Endothelial cell of umbilical vein (primary cell): ENCODE measurements around the gene NUMA1. TPM values are rescaled to one million over a fixed set of nuclear protein-coding genes. Genes with fewer than 3 reads are reported as not detected.

Source experiments
- BruUV-seq: library from RNA; stranded (reverse); fragments of 400-500 nt; replicated peaks from 2 replicates; lab custom pipeline; 2021; lab: Mats Ljungman, UMichigan
- CTCF ChIA-PET: fragments of 300-600, 350-600 bp; sonication (Branson Sonifier 250); formaldehyde crosslinking; loops from one replicate; lab custom pipeline; 2021; ENCODE audit warnings: antibody characterized with exemption, inconsistent platforms; lab: Charles Lee
- POLR2A ChIA-PET: fragments of 300-600, 350-600 bp; sonication (Branson Sonifier 250); formaldehyde crosslinking; loops from one replicate; lab custom pipeline; 2021; ENCODE audit warnings: antibody characterized with exemption, inconsistent platforms; lab: Charles Lee
- DNase-seq: peaks from one replicate; pipeline ENCODE4 v3.0.0-alpha.2; 2011; ENCODE audit warnings: low read depth, low spot score
- FAIRE-seq: peaks from 2 replicates; lab custom pipeline; 2011; peaks lifted over from hg19 to GRCh38; lab: Jason Lieb, UNC
- H2AFZ ChIP-seq: 2 replicates; pipeline ENCODE4 v1.6.0; 2012; ENCODE audit warnings: low read depth, low read length, control low read depth, inconsistent platforms
- H3K27ac ChIP-seq: 2 replicates; pipeline ENCODE4 v1.5.1; 2011; ENCODE audit warnings: low read depth, mild to moderate bottlenecking, control low read depth, low read length, moderate library complexity; ENCODE audit not compliant: insufficient read depth
- H3K27me3 ChIP-seq, 2 experiments: 2 replicates each; pipeline versions ENCODE4 v1.6.0 to v1.6.1; 2011; ENCODE audit warnings: low read length in 2 of 2, mixed read lengths in 1 of 2; ENCODE audit not compliant: control insufficient read depth in 2 of 2, insufficient read depth in 2 of 2
- H3K36me3 ChIP-seq, 2 experiments: 2 replicates in 1 of 2; 3 replicates in 1 of 2; pipeline ENCODE4 v1.5.1; 2011; ENCODE audit warnings: low read length in 2 of 2, mild to moderate bottlenecking in 1 of 2, moderate library complexity in 1 of 2; ENCODE audit not compliant: control insufficient read depth in 2 of 2, insufficient read depth in 2 of 2; ENCODE audit errors: extremely low read depth in 1 of 2
- H3K4me1 ChIP-seq: 3 replicates; pipeline ENCODE4 v1.5.1; 2011; ENCODE audit warnings: mild to moderate bottlenecking, low read length; ENCODE audit not compliant: control insufficient read depth, insufficient read depth; ENCODE audit errors: extremely low read depth
- H3K4me2 ChIP-seq: 2 replicates; pipeline ENCODE4 v1.6.1; 2011; ENCODE audit warnings: low read length, control low read depth, mixed read lengths; ENCODE audit not compliant: insufficient read depth
- H3K4me3 ChIP-seq, 3 experiments: fragments of 200-600 bp in 1 of 3; sonication (generic), shearing (Covaris generic) in 1 of 3; replicated peaks in 1 of 3; 2 replicates each; pipeline ENCODE4 v1.5.1; 2011 to 2016; ENCODE audit warnings: control low read depth in 3 of 3, low read length in 3 of 3, mild to moderate bottlenecking in 2 of 3, inconsistent platforms in 1 of 3, low read depth in 1 of 3, moderate library complexity in 1 of 3; ENCODE audit not compliant: insufficient read depth in 1 of 3
- H3K79me2 ChIP-seq: 2 replicates; pipeline ENCODE4 v1.6.0; 2012; ENCODE audit warnings: low read length, inconsistent platforms; ENCODE audit not compliant: control insufficient read depth, insufficient read depth
- H3K9ac ChIP-seq: replicated peaks from 2 replicates; pipeline ENCODE3; 2011; ENCODE audit warnings: low read length, control low read depth; ENCODE audit not compliant: insufficient read depth; ENCODE audit errors: extremely low read depth
- H3K9me1 ChIP-seq: replicated peaks from 3 replicates; pipeline ENCODE4 v1.6.0; 2011; ENCODE audit warnings: mild to moderate bottlenecking, low read length; ENCODE audit not compliant: control insufficient read depth, insufficient read depth; ENCODE audit errors: extremely low read depth
- H3K9me3 ChIP-seq: replicated peaks from 2 replicates; pipeline ENCODE4 v1.5.1; 2012; ENCODE audit warnings: low read length, inconsistent platforms; ENCODE audit not compliant: control insufficient read depth, insufficient read depth
- H4K20me1 ChIP-seq: replicated peaks from 2 replicates; pipeline ENCODE3; 2011; ENCODE audit warnings: mild to moderate bottlenecking, low read length; ENCODE audit not compliant: control insufficient read depth, insufficient read depth; ENCODE audit errors: extremely low read depth
- CTCF ChIP-seq, 2 donors: IDR thresholded peaks; 1 replicate in 1 of 2; 2 replicates in 1 of 2; pipeline ENCODE4 v1.5.1; 2011; ENCODE audit warnings: low read length in 2 of 2, mild to moderate bottlenecking in 2 of 2, moderate library complexity in 2 of 2, control low read depth in 1 of 2, inconsistent platforms in 1 of 2, low read depth in 1 of 2; ENCODE audit not compliant: insufficient read depth in 1 of 2; ENCODE audit errors: extremely low read depth in 1 of 2
- EZH2 ChIP-seq: IDR thresholded peaks from 2 replicates; pipeline ENCODE4 v1.6.1; 2012; ENCODE audit warnings: borderline replicate concordance, low read depth, mild to moderate bottlenecking, moderate library complexity, low read length, inconsistent platforms; ENCODE audit not compliant: severe bottlenecking
- FOS ChIP-seq: IDR thresholded peaks from 2 replicates; pipeline ENCODE4 v1.6.1; 2011; ENCODE audit warnings: mild to moderate bottlenecking, low read length, moderate library complexity, borderline replicate concordance; ENCODE audit not compliant: insufficient read depth
- GATA2 ChIP-seq: IDR thresholded peaks from 2 replicates; pipeline ENCODE4 v1.7.0; 2011; ENCODE audit warnings: low read depth, mild to moderate bottlenecking, moderate library complexity, mixed read lengths, low read length; ENCODE audit not compliant: insufficient read length, insufficient read depth
- JUN ChIP-seq: IDR thresholded peaks from 2 replicates; pipeline ENCODE4 v1.6.1; 2011; ENCODE audit warnings: borderline replicate concordance, low read depth; ENCODE audit not compliant: insufficient read length, insufficient read depth
- MAX ChIP-seq: IDR thresholded peaks from 2 replicates; pipeline ENCODE4 v1.6.1; 2011; ENCODE audit not compliant: insufficient read depth, insufficient read length
- MYC ChIP-seq: IDR thresholded peaks from one replicate; pipeline ENCODE4 v1.6.1; 2011; ENCODE audit warnings: mild to moderate bottlenecking, low read depth, low read length
- POLR2A ChIP-seq: IDR thresholded peaks from 2 replicates; pipeline ENCODE4 v1.6.1; 2012; ENCODE audit warnings: low read depth, mild to moderate bottlenecking, control low read depth, low read length
- POLR2AphosphoS5 ChIP-seq: IDR thresholded peaks from 2 replicates; pipeline ENCODE4 v1.6.1; 2012; ENCODE audit warnings: low read depth, mild to moderate bottlenecking, control low read depth, low read length, moderate library complexity; ENCODE audit not compliant: insufficient read depth
- dilution Hi-C: fragments of 300-500 bp; cut with MboI; formaldehyde crosslinking; loops from one replicate; pipeline ENCODE4 v1.15.0; 2019; ENCODE audit warnings: low sequenced_read_pairs; ENCODE audit not compliant: extremely low pct_ligation_motif_present
- intact Hi-C: fragments of 100-400 bp; cut with micrococcal nuclease; formaldehyde crosslinking; loops from one replicate; pipeline ENCODE4 v1.10.0; 2022
- polyA plus RNA-seq, 4 experiments: library from polyadenylated mRNA; depleted of rRNA in 3 of 4; stranded (reverse) in 3 of 4; unstranded in 1 of 4; fragments of >200 nt; gene quantifications; 2 replicates each; pipeline versions ENCODE4 v1.2.1 to v1.2.3, GENCODE V29; 2011 to 2012; ENCODE audit warnings: missing spikeins in 1 of 4
- total RNA-seq: library from RNA; stranded (reverse); gene quantifications from 2 replicates; pipeline ENCODE4 v1.2.3, GENCODE V29; 2021

NUMA1 gene
- total and polyA plus RNA-seq, 2 donors (not counting 3 experiments of a cell fraction or from before 2014, with no cell fraction given) = 120 to 164 TPM

- Histone ChIP-seq H4K20me1 (no peaks in the 10 kb centered on the region), H2AFZ (no peak overlapping the region), H3K36me3 (peaks cover 15 to 26% of the 10 kb centered on the region in 2 experiments), H3K9me1 (no peaks in the 10 kb centered on the region), H3K4me1 (peaks cover 2% of the 10 kb centered on the region), H3K27ac (no peak overlapping the region), H3K9ac (no peak overlapping the region), H3K4me3 (no peak overlapping the region), H3K27me3 (no peaks in the 10 kb centered on the region), H3K9me3 (no peaks in the 10 kb centered on the region), H3K4me2 (no peak overlapping the region), H3K79me2 (peaks cover 64% of the 10 kb centered on the region)
- intact Hi-C loops (no loop called here), dilution Hi-C loops (no loop called here)
- POLR2A ChIA-PET = no interaction called here
- DNase-seq (no peak), FAIRE-seq (no peak)
- CTCF ChIA-PET = interaction anchor here (1.9 to 6.9 kb wide), 4 partner anchors 9 to 113 kb away, joined by 6 to 89 read pairs (median 30); no protein-coding TSS in a partner anchor
- no peak for TF ChIP-seq POLR2AphosphoS5
- no peak for TF ChIP-seq CTCF (IDR thresholded peaks at IDR 0.05; ENCODE audit: extremely low read depth in 1 of 2, insufficient read depth in 1 of 2, low read depth in 1 of 2, low read length in 2 of 2)
- no peak for TF ChIP-seq EZH2
- TF ChIP-seq MAX = no peak
- no peak for TF ChIP-seq GATA2
- TF ChIP-seq MYC = no peak
- no peak for TF ChIP-seq POLR2A
- TF ChIP-seq JUN = no peak
- no peak for TF ChIP-seq FOS
- BruUV-seq = no TSS peak
These were observed 49.8 kb downstream of the NUMA1 start for GRCh38 chr11:72030472-72031045.
